ENCODE results near the gene SHKBP1.

SHKBP1 gene

GRCh38 chr19:40592170-40592569, 15.5 kb downstream of the SHKBP1 start:
- TF ChIP-seq CTCF (conservative IDR thresholded peaks at IDR 0.05; ENCODE audit: low read depth, low read length): no peak
- peak; percentile 90 for DNase-seq (ENCODE audit: low read depth)
- H3K4me3 ChIP-seq (ENCODE audit: low read depth, low read length): no peak overlapping the region

GRCh38 chr19:40594255-40594654, 17.6 kb downstream of the SHKBP1 start:
- TF ChIP-seq CTCF (conservative IDR thresholded peaks at IDR 0.05; ENCODE audit: low read depth, low read length): no peak
- DNase-seq (ENCODE audit: low read depth): no peak
- H3K4me3 ChIP-seq (ENCODE audit: low read depth, low read length): no peak overlapping the region

- TF ChIP-seq CTCF (conservative IDR thresholded peaks at IDR 0.05; ENCODE audit: low read depth, low read length): peak; percentile 30
- peak overlapping the region; percentile 14 for H3K4me3 ChIP-seq (ENCODE audit: low read depth, low read length)
- DNase-seq (ENCODE audit: low read depth): peak; percentile 39
These were observed 18.0 kb downstream of the SHKBP1 start for GRCh38 chr19:40594657-40595091.

GRCh38 chr19:40596608-40597328, 20.1 kb downstream of the SHKBP1 start:
- no peak for TF ChIP-seq CTCF (conservative IDR thresholded peaks at IDR 0.05; ENCODE audit: low read depth, low read length)
- peak; percentile 53 for DNase-seq (ENCODE audit: low read depth)
- H3K4me3 ChIP-seq (ENCODE audit: low read depth, low read length): peak overlapping the region; percentile 17

GRCh38 chr19:40597329-40597838, 20.7 kb downstream of the SHKBP1 start:
- TF ChIP-seq CTCF (conservative IDR thresholded peaks at IDR 0.05; ENCODE audit: low read depth, low read length): no peak
- DNase-seq (ENCODE audit: low read depth): no peak
- H3K4me3 ChIP-seq (ENCODE audit: low read depth, low read length): peak overlapping the region; percentile 17

- DNase-seq (ENCODE audit: low read depth): peak; percentile 87
- peak; percentile 97 for TF ChIP-seq CTCF (conservative IDR thresholded peaks at IDR 0.05; ENCODE audit: low read depth, low read length)
- peak overlapping the region; percentile 52 for H3K4me3 ChIP-seq (ENCODE audit: low read depth, low read length)
These were observed 21.6 kb downstream of the SHKBP1 start for GRCh38 chr19:40598121-40598917.
